Measurements from ENCODE around the gene NKAIN1. TPM values are rescaled to one million over a fixed set of nuclear protein-coding genes. Genes with fewer than 3 reads are reported as not detected.
"Not testable (repeated sequence)": the region's sequence is repeated elsewhere in the genome, so short reads cannot be mapped to it uniquely, and the experiment has no call there.

NKAIN1 gene
- total RNA-seq, 2 experiments from 2014 or later: not detected

DNA sequence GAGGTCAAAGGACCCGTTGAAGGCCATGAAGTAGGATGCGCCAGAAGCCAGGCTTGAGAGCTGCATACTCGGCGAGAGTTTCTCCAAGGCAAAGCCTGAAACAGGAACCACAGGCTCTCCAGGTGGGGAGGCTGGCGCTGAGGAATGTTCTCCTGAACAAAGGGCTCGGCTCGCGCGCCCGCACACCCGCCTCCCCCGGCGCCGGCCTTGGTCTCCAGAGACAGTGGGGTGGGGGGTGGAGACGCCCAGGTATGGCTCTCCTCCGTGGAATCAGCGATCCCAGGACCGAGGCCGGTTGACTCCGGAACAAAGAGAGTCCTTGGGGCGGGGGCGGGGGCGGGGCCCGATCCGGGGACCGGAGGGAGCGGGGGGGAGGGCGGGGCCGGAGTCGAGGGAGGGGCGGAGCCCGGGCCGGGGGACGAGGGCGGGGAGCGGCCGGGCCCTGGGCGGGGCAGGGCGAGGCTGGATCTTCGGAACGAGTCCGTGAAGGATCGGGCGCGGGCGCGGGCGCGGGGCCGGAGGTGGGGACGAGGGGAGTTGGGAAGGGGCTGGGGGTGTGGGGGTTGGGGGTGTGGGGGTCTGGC lies 85.0 kb downstream of the NKAIN1 start:
- Mint-ChIP-seq H3K36me3 (ENCODE audit: low read depth) (no peaks in the 10 kb centered on the region), H3K27me3 (no peaks in the 10 kb centered on the region), H3K27ac (peak overlapping the region; percentile 14), H3K4me3 (peak overlapping the region; percentile 78), H3K9me3 (no peaks in the 10 kb centered on the region), H3K4me1 (peaks cover 9% of the 10 kb centered on the region)
- CTCF ChIA-PET: interaction anchor here (0.9 to 1.7 kb wide), 2 partner anchors 7 to 436 kb away, joined by 3 to 5 read pairs; no protein-coding TSS in a partner anchor
- POLR2A ChIA-PET: interaction anchor here (0.7 to 1.0 kb wide), 2 partner anchors 90 to 141 kb away, joined by 3 to 5 read pairs; partner anchors contain the start of genes SNRNP40 and ZCCHC17
- DNase-seq: peak; percentile 82

DNA sequence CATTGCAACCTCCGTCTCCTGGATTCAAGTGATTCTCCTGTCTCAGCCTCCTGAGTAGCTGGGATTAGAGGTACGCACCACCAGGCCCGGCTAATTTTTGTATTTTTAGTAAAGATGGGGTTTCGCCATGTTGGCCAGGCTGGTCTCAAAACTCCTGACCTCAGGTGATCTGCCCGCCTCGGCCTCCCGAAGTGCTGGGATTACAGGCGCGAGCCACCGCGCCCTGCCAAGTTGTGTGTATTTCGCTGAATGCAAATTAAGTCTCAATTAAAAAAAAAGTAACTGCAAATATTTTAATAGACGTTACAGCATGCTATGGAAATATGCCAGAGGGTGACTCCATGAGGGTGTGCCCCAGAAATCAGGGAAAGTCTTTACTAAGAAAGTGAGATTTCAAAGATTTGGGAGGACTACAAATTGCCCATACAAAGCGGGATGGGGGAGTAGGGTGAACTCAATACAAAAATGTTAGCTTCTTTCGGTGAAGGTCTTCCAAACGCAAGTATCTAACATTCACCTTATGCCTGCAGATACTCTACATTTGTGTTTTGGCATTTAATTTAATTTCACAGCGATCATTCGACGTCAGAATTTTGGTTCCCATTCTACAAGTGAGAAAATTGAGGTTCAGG lies 85.6 kb downstream of the NKAIN1 start:
- peak overlapping the region; percentile 78 for H3K4me3 Mint-ChIP-seq
- H3K27me3 Mint-ChIP-seq: no peaks in the 10 kb centered on the region
- POLR2A ChIA-PET: interaction anchor here (0.7 kb wide), 1 partner anchor 89 kb away, joined by 3 read pairs; no protein-coding TSS in a partner anchor

DNA sequence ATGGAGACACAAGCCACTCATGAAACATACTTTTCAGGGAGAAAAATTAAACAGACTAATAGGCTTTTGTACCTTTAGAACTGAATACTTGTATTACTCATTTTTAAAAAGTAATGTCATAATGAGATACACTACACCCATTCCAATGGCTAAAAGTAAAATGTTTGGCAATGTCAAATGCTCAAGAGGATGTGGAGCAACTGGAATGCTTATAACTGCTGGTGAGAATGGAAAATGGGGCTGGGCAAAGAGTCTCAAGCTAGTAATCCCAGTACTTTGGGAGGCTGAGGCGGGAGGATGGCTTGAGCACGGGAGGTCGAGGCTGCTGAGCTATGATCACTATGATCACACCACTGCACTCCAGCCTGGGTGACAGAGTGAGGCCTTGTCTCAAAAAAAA lies 86.3 kb downstream of the NKAIN1 start:
- DNase-seq: no peak
- H3K4me3 Mint-ChIP-seq: no peak overlapping the region
- H3K27me3 Mint-ChIP-seq: no peaks in the 10 kb centered on the region
- no peaks in the 10 kb centered on the region for H3K36me3 Mint-ChIP-seq (ENCODE audit: low read depth)
- peaks cover 9% of the 10 kb centered on the region for H3K4me1 Mint-ChIP-seq
- H3K9me3 Mint-ChIP-seq: no peaks in the 10 kb centered on the region
- H3K27ac Mint-ChIP-seq: no peak overlapping the region
- ChIA-PET POLR2A (interaction anchor here (1.6 kb wide), 1 partner anchor 16 kb away, joined by 3 read pairs; no protein-coding TSS in a partner anchor), CTCF (interaction anchor here (0.7 to 1.9 kb wide), 4 partner anchors 9 to 252 kb away, joined by 3 to 7 read pairs (median 5); no protein-coding TSS in a partner anchor)

More for the DNA sequence above, 85.6 kb downstream of the NKAIN1 start:
- CTCF ChIA-PET: interaction anchor here (1.7 kb wide), 1 partner anchor 8 kb away, joined by 5 read pairs; no protein-coding TSS in a partner anchor
- no peak for DNase-seq
- no peaks in the 10 kb centered on the region for H3K9me3 Mint-ChIP-seq
- H3K4me1 Mint-ChIP-seq: peaks cover 9% of the 10 kb centered on the region
- peak overlapping the region; percentile 14 for H3K27ac Mint-ChIP-seq
- no peaks in the 10 kb centered on the region for H3K36me3 Mint-ChIP-seq (ENCODE audit: low read depth)

DNA sequence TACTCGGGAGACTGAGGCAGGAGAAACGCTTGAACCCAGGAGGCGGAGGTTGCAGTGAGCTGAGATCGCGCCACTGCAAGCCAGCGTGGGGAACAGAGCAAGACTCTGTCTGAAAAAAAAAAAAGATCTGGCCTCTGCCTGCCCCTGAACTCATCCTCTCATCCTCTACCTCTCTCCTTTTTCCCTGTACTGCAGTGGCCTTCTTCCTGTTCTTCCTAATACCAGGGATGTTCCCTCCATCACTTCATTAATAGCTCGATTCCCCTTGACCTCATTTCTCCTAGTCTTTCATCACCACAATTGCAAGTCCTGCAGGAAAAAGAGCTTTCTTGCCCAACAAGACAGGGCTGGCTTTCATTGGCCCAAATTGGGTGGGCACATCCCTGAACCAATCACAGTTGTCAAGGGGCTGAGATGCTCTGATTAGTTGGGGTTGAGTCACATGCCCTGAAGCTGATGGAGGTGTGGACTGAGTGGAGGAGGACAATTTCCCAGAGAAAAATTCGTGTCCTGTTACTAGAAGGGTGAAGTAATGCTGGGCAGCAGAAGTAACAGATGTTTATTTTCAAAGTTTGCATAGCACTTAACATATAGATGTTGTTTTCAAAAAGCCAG lies 87.4 kb downstream of the NKAIN1 start:
- Mint-ChIP-seq H3K4me3 (no peak overlapping the region), H3K27ac (no peak overlapping the region), H3K36me3 (ENCODE audit: low read depth) (no peaks in the 10 kb centered on the region), H3K9me3 (no peaks in the 10 kb centered on the region), H3K4me1 (peaks cover 9% of the 10 kb centered on the region), H3K27me3 (no peaks in the 10 kb centered on the region)
- DNase-seq: no peak
- POLR2A ChIA-PET: interaction anchor here (1.3 to 1.6 kb wide), 2 partner anchors 17 to 144 kb away, joined by 3 to 5 read pairs; partner anchors contain the start of genes SNRNP40 and ZCCHC17
- CTCF ChIA-PET: interaction anchor here (1.4 to 2.2 kb wide), 4 partner anchors 10 to 31 kb away, joined by 5 to 12 read pairs (median 8); no protein-coding TSS in a partner anchor

DNA sequence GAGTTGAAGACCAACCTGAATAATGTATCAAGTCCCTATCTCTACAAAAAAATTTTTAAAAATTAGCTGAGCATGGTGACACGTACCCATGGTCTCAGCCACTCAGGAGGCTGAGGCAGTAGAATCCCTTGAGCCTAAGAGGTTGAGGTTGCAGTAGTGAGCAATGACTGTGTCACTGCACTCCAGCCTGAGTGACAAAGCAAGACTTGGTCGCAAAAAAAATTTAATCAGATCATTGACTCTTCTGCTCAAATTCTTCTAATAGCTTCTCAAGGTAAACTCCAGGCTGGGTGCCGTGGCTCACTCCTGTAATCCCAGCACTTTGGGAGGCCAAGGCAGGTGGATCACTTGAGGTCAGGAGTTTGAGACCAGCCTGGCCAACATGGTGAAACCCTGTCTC lies 88.3 kb downstream of the NKAIN1 start:
- Mint-ChIP-seq H3K27ac (no peak overlapping the region), H3K4me3 (no peak overlapping the region), H3K4me1 (peaks cover 9% of the 10 kb centered on the region), H3K27me3 (peaks cover 1% of the 10 kb centered on the region), H3K36me3 (ENCODE audit: low read depth) (no peaks in the 10 kb centered on the region), H3K9me3 (no peaks in the 10 kb centered on the region)
- DNase-seq: no peak
- ChIA-PET POLR2A (interaction anchor here (1.3 kb wide), 1 partner anchor 145 kb away, joined by 5 read pairs; the partner anchor contains the start of genes SNRNP40 and ZCCHC17), CTCF (interaction anchor here (0.7 to 2.2 kb wide), 4 partner anchors 10 to 43 kb away, joined by 3 to 12 read pairs (median 6); no protein-coding TSS in a partner anchor)

- H3K9me3 Mint-ChIP-seq: no peaks in the 10 kb centered on the region
Measured at GRCh38 chr1:31148409-31148808, 91.3 kb downstream of the NKAIN1 start.

DNA sequence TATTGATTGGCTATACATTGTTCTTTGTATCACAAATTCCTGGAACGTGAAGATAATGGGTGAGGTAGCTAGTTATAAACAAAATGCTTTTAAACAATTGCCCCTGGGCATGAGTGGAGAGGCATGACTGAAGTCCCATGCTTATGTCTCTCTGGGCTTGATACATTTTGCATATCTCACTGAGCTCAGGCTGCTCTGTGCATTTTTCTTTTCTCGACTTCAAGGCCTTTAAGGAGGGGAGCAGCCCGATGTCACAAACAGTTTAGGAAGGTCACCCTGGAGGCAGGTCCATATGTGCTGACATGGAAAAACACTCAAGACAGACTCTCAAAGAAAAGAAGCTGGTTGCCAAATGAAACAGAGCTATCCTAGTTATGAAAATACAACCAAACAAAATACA lies 94.0 kb downstream of the NKAIN1 start:
- ChIA-PET POLR2A (interaction anchor here (0.6 kb wide), 1 partner anchor 8 kb away, joined by 3 read pairs; no protein-coding TSS in a partner anchor), CTCF (no interaction called here)
- Mint-ChIP-seq H3K36me3 (ENCODE audit: low read depth) (no peaks in the 10 kb centered on the region), H3K4me1 (no peaks in the 10 kb centered on the region), H3K27ac (no peak overlapping the region), H3K4me3 (no peak overlapping the region), H3K27me3 (peaks cover 1% of the 10 kb centered on the region), H3K9me3 (no peaks in the 10 kb centered on the region)
- DNase-seq: no peak

More at GRCh38 chr1:31148409-31148808, 91.3 kb downstream of the NKAIN1 start:
- Mint-ChIP-seq H3K27ac (no peak overlapping the region), H3K27me3 (peaks cover 1% of the 10 kb centered on the region), H3K4me1 (no peaks in the 10 kb centered on the region), H3K36me3 (ENCODE audit: low read depth) (no peaks in the 10 kb centered on the region), H3K4me3 (no peak overlapping the region)
- CTCF ChIA-PET: no interaction called here
- DNase-seq: no peak
- POLR2A ChIA-PET: no interaction called here

GRCh38 chr1:31144442-31144841 lies 95.2 kb downstream of the NKAIN1 start:
- no peaks in the 10 kb centered on the region for H3K9me3 Mint-ChIP-seq
- H3K27ac Mint-ChIP-seq: no peak overlapping the region
- ChIA-PET CTCF (no interaction called here), POLR2A (no interaction called here)
- H3K36me3 Mint-ChIP-seq (ENCODE audit: low read depth): no peaks in the 10 kb centered on the region
- peaks cover 1% of the 10 kb centered on the region for H3K27me3 Mint-ChIP-seq
- H3K4me3 Mint-ChIP-seq: no peak overlapping the region
- no peak for DNase-seq
- H3K4me1 Mint-ChIP-seq: no peaks in the 10 kb centered on the region

GRCh38 chr1:31143455-31143854 lies 96.2 kb downstream of the NKAIN1 start:
- no peak overlapping the region for H3K4me3 Mint-ChIP-seq
- no peaks in the 10 kb centered on the region for H3K36me3 Mint-ChIP-seq (ENCODE audit: low read depth)
- H3K9me3 Mint-ChIP-seq: no peaks in the 10 kb centered on the region
- DNase-seq: no peak
- no peaks in the 10 kb centered on the region for H3K4me1 Mint-ChIP-seq
- POLR2A ChIA-PET: no interaction called here
- H3K27me3 Mint-ChIP-seq: peaks cover 1% of the 10 kb centered on the region
- no peak overlapping the region for H3K27ac Mint-ChIP-seq
- CTCF ChIA-PET: interaction anchor here (0.6 kb wide), 1 partner anchor 41 kb away, joined by 3 read pairs; no protein-coding TSS in a partner anchor

DNA sequence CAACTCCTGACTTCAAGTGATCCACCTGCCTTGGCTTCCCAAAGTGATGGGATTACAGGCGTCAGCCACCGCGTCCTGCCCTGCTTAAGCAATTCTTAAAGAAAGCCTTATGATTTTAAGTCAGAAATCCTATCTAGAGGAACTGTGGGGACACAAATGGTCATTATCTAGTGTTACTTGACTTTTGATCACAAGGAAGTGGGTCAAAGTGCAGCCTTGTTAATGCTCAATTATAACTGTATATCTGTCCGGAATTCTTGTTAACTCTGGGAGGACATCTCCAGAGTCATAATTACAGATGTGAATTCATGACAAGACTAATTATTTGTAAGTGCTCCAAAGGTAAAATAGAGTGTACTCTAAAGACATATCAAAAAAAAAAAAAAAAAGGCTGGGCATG lies 97.3 kb downstream of the NKAIN1 start:
- ChIA-PET CTCF (no interaction called here), POLR2A (no interaction called here)
- peaks cover 1% of the 10 kb centered on the region for H3K27me3 Mint-ChIP-seq
- no peaks in the 10 kb centered on the region for H3K9me3 Mint-ChIP-seq
- H3K36me3 Mint-ChIP-seq (ENCODE audit: low read depth): no peaks in the 10 kb centered on the region
- no peak overlapping the region for H3K4me3 Mint-ChIP-seq
- H3K27ac Mint-ChIP-seq: no peak overlapping the region
- no peak for DNase-seq
- no peaks in the 10 kb centered on the region for H3K4me1 Mint-ChIP-seq

- ChIA-PET CTCF (no interaction called here), POLR2A (no interaction called here)
- Mint-ChIP-seq H3K9me3 (no peaks in the 10 kb centered on the region), H3K4me1 (no peaks in the 10 kb centered on the region), H3K27me3 (no peaks in the 10 kb centered on the region), H3K27ac (no peak overlapping the region), H3K4me3 (no peak overlapping the region), H3K36me3 (ENCODE audit: low read depth) (no peaks in the 10 kb centered on the region)
- no peak for DNase-seq
Measured at GRCh38 chr1:31140299-31140698, 99.4 kb downstream of the NKAIN1 start.

GRCh38 chr1:31138797-31139521 lies 100.7 kb downstream of the NKAIN1 start:
- H3K27me3 Mint-ChIP-seq; H3K4me1 Mint-ChIP-seq; DNase-seq; H3K9me3 Mint-ChIP-seq; H3K27ac Mint-ChIP-seq; H3K4me3 Mint-ChIP-seq; H3K36me3 Mint-ChIP-seq (ENCODE audit: low read depth); POLR2A ChIA-PET; CTCF ChIA-PET: not testable (repeated sequence)

All from activated CD4-positive, alpha-beta memory T cell treated with anti-CD3 and anti-CD28 coated beads, Interleukin-2, amount 10 ng/mL, durations not matched to agents 7 days and 5 days (primary cell).